Fibroblast of upper back skin (primary cell): Measurements from ENCODE around the gene CTNNB1.

Experiments used
- DNase-seq: peaks from one replicate; pipeline ENCODE4 v3.0.0-alpha.2; 2013

Gene CTNNB1

GRCh38 chr3:41198950-41199865 lies at the start of gene CTNNB1:
Gene CTNNB1 (plus strand): TSS chr3:41199505. CDS start chr3:41224069, 24,564 bp downstream.
- peak; percentile 93 for DNase-seq

GRCh38 chr3:41155834-41156233 lies 43.5 kb upstream of the CTNNB1 start:
- DNase-seq = no peak

DNA sequence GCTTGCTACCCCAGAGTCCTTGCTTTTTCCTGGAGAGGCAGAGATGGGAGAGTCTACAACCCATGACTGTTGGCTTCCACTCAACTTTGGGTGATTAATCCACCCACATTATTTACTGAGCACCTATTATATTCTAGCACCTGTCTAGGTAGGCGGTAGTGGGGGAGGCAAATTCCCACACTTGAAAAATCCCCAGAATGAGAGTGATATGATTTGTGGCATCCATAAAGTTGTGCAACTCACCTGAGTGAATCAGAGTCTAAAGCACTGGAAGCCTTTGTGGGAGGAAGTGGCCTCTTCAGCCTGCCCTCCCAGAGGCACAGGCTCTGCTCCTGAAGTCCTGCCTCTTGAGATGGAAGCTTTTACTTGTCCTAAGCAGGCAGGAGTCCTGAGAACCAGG lies 40.4 kb upstream of the CTNNB1 start:
- DNase-seq = no peak

DNA sequence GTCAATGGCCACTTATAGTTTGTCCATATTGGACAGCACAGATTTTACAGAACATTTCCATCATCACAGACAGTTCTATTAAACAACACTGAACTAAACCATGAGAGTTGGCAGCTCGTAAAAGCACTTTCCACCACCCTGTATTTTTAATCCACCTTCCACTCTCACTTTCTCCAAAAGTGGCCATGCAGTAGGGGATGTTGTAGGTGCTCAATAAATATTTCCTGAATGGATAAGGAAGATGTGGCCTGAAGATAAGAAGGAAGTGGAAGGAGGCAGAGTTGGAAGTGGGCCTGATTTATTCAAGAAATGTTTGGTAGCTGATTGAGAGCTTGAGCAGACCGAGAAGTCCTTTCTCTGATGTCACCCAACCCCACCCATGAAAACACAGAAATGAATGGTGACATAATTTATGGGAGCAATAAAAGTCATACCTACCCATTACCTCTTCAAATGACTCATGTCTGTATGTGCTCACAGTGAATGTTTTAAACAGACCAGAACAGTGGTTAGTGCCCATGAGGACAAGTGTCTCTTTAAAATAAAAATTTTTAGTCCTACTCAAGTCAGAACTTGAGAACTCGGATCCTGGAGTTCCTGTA lies 39.6 kb upstream of the CTNNB1 start:
- DNase-seq = no peak

DNA sequence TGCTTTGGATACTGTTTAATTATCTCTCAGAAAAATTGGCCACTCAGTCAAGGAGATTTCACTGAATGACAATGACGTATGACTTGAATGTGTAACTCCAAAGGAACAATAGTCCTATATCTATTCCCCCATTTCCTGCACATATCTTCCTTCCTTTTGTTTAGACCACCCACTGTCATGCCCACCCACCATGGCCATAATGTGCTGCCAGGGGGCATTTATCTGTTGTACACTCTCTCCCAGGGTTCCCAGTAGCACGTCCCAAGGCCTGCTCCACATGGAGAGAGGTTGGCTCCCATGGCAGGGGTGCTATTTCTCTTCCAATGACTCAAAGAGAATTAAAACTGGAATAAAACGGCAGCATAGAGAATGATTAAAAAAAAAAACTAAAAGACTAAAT lies 36.8 kb upstream of the CTNNB1 start:
- DNase-seq = no peak

DNA sequence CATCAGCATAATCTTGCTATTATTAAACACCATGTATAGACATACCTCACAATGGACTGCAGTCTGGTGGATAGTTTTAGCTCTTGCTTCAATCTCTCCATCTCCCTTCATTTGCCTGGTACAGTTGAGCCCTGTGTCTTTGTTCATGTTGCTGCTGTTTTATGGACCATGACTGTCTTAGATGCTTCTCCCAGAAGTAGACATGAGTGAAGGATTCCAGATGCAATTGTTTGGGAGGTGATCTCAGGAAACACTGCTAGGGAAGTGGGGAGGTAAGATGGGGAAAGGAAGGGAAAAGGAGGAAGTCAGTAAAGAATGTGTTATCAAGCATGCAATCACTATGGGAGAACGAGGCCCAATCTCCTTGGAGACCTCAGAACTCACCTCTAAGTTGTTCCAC lies 36.3 kb upstream of the CTNNB1 start:
- DNase-seq = no peak

- no peak for DNase-seq
Measured at GRCh38 chr3:41163421-41163820, 35.9 kb upstream of the CTNNB1 start.

GRCh38 chr3:41164777-41165176 lies 34.5 kb upstream of the CTNNB1 start:
- DNase-seq = no peak

GRCh38 chr3:41167722-41168497 lies 31.4 kb upstream of the CTNNB1 start:
- no peak for DNase-seq

DNA sequence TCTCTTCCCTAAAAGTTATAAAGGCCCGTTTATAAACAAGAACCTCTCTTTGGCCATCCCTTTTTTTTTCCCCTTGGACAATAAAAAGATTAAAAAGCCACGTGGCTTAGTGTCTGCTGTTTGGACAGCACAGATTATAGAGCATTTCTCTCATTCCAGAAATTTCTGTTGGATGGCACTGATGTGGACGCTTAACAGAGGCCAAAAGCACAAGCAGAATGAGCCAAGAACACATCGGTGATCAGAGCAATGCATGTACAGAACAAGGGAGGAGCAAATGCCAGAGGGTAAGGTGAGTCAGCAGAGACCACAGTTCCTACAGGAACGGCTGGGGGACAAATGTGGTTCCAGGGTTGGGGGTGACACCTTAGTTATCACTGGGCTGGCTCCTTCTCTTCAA lies 30.3 kb upstream of the CTNNB1 start:
- no peak for DNase-seq

DNA sequence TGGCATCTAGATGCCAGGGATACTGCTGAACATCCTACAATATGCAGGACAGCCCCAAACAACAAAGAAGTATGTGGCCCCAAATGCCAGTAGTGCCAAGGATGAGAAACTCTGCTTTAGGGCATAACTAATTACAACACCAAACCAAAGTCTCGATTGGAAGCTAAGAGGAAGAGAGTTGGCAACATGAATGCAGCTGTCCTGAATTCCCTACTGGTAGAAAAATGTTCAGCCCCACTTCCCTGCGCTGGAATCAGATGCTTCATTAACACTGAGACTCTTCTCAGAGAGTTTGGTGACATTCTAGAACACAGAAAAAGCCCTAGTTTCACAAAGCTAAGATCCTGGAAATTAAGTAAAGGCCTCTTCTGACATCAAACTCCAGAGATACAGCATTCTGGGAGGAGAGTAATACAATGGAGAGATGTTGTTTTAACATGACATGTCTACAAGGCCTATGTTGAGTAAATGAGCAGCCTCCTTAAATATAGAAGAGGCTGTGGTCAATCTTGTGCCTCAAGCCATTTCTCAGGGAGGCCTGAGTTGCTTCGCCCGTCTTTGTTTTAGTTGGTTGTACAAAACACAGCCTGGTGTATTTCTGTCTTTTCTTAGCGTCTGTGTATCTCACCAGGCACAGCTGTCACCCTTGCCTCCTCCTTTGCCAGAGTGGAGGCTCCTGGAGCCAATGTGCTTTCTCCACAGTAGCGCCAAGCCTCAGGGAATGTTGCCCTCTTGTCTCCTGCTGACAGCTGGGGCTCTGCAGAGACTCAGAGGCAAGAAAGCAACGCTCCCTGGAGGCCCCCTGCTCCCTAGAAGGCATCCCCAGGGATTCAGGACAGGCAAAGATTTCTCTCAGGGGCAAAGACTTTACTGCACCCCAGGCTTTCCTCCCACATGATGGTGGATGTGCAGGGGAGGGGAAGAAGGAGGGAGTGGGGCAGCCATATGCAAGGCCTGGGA lies 25.1 kb upstream of the CTNNB1 start:
- DNase-seq = no peak

GRCh38 chr3:41175365-41175764 lies 23.9 kb upstream of the CTNNB1 start:
- peak; percentile 51 for DNase-seq

DNA sequence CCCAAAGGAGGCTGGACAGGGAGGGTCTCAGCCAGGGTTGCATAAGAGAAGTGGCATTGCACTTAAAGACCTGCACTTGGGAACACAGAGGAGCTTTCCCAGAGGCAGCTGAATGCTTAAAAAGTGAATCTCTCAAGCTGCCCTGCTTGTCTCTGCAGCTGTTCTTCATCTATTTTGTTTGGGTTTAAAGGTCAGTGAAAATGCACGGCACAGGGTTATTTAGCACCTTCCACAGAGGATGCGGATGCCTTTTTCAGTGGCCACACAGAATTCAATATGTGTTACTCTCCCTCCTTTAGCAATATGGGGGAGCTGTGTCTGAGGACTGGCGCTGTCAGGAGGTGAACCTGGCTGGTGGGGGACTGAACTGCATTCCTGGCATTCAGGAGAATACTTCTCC lies 22.7 kb upstream of the CTNNB1 start:
- DNase-seq = no peak

DNA sequence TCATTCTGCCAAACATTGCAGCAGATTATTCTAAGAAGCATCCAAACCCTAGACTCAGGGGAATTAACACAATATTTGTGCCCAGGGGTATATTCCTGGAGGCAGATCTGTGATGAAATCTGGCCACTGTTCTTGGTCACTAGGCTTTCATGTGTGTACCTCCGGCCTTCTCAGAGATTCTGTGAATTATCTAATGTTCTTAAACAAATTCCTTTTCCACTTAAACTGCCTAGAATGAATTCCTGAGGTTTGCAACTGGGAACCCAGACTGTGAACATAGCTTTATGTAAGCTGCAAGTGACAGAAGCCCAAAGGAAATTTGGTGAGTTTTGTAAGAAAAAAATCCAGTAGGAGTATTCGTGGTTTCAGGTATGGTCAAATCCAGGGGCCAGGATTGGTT lies 20.7 kb upstream of the CTNNB1 start:
- DNase-seq = peak; percentile 80

- no peak for DNase-seq
Measured at GRCh38 chr3:41180396-41180795, 18.9 kb upstream of the CTNNB1 start.

DNA sequence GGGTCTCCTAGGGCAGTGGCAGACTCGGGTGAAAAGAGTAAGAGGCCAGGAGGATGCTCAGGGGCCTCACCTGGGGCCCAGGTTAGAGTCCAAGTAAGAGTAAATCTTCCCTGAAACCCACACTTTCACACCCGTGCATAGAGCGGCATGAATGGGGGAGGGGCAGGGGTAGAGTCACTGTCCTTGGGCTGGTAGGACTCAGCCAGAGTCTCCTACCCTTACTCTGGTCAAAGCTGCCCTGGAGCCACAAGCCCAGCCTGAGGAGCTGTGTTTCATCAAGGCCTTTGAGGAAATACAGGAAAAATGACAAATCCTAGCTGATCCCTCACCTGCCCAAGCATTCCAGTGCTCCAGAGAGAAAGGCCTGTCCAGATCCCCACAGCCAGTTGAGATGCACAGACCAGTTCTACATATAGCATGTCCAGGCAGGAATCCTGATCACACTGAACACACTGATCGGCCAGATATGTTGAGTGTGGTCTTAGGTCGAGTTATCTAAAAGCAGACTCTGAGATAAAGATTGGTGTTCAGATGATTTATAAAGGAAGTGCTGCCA lies 16.7 kb upstream of the CTNNB1 start:
- no peak for DNase-seq

GRCh38 chr3:41184394-41184793 lies 14.9 kb upstream of the CTNNB1 start:
- no peak for DNase-seq

DNA sequence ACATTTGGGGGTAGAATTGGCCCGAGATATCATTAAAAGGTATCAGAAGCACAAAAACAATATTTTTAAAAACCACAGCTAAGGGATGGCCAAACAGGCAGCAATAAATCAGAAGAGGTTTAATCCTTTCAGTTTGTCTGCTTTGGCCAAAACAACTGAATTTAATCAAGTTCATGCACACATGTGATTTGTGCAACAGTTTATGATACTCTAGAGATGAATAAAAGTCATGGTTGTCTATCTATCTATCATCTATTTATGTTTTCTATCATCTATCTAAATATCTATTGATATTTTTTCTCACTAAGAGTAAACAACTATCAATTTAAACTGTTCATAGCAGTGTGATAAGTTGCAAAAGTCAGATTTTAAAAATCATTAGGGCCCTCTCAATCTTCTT lies 13.0 kb upstream of the CTNNB1 start:
- peak; percentile 19 for DNase-seq

DNA sequence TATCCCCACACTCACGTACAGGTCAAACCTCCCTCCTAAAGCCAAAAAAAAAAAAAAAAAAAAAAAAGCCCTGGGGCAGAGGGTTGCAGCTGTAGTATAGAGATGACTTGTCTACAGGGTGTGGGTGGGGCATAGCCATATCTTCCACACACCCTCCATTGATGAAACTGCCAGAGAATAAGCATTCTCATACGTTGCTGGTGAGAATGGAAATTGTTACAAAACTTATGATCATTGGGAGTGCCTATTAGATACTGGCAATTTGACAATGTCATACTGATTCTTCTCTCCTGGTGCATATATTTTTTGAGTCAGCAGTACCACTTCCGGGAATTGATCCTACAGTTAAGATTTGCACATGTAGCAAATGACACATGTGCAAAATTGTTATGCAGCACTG lies 11.0 kb upstream of the CTNNB1 start:
- DNase-seq = no peak

- no peak for DNase-seq
Measured at GRCh38 chr3:41190509-41191284, 8.6 kb upstream of the CTNNB1 start.

- DNase-seq = no peak
Measured at GRCh38 chr3:41192885-41193284, 6.4 kb upstream of the CTNNB1 start.
